Cardiac muscle cell (in vitro differentiated cells and primary cell): Measurements from ENCODE around the gene TLCD5. TPM values are rescaled to one million over a fixed set of nuclear protein-coding genes. Genes with fewer than 3 reads are reported as not detected.

ENCODE experiments used
- DNase-seq, 2 donors: peaks; one replicate each; pipeline versions ENCODE4 v3.0.0 to v3.0.0-alpha.2; 2010 to 2017; ENCODE audit warnings: low read depth in 1 of 2, low spot score in 1 of 2
- H3K27ac ChIP-seq: fragments of 200-600 bp; sonication (generic); 2 replicates; pipeline ENCODE4 v1.5.1; 2016
- H3K27me3 ChIP-seq: fragments of 200-600 bp; sonication (generic); 2 replicates; pipeline ENCODE4 v1.6.0; 2016; ENCODE audit warnings: control low read depth
- H3K36me3 ChIP-seq: fragments of 200-600 bp; sonication (generic); 2 replicates; pipeline ENCODE4 v1.5.1; 2016; ENCODE audit warnings: control low read depth
- H3K4me1 ChIP-seq: fragments of 200-600 bp; sonication (generic); 2 replicates; pipeline ENCODE4 v1.8.1; 2017; ENCODE audit warnings: low read depth, mild to moderate bottlenecking, mixed run types
- H3K4me3 ChIP-seq: fragments of 200-600 bp; sonication (generic); 2 replicates; pipeline ENCODE4 v1.5.1; 2016; ENCODE audit warnings: mild to moderate bottlenecking
- H3K9me3 ChIP-seq: fragments of 200-600 bp; sonication (generic); 2 replicates; pipeline ENCODE4 v1.5.1; 2017; ENCODE audit warnings: low read depth, mild to moderate bottlenecking, control low read depth
- polyA plus RNA-seq: library from polyadenylated mRNA; unstranded; fragments of >200 nt; fragmentation: Nextera tagmentation; extraction: Ambion mirVana; gene quantifications from 2 replicates; pipeline ENCODE4 v1.2.1, GENCODE V29; 2016
- total RNA-seq: library from RNA; depleted of rRNA; stranded (reverse); fragments of >200 nt; gene quantifications from 2 replicates; pipeline ENCODE4 v1.2.3, GENCODE V29; 2016
- TF ChIP-seq, protein P1 (sequence below): IDR thresholded peaks from 2 replicates; pipeline ENCODE4 v1.5.1; 2012; ENCODE audit warnings: low read depth, mild to moderate bottlenecking, low read length

The TLCD5 gene
- total RNA-seq, result 14.9 and 25.0 TPM in 2 replicates
- 19.0 and 27.1 TPM in 2 replicates for polyA plus RNA-seq

DNA sequence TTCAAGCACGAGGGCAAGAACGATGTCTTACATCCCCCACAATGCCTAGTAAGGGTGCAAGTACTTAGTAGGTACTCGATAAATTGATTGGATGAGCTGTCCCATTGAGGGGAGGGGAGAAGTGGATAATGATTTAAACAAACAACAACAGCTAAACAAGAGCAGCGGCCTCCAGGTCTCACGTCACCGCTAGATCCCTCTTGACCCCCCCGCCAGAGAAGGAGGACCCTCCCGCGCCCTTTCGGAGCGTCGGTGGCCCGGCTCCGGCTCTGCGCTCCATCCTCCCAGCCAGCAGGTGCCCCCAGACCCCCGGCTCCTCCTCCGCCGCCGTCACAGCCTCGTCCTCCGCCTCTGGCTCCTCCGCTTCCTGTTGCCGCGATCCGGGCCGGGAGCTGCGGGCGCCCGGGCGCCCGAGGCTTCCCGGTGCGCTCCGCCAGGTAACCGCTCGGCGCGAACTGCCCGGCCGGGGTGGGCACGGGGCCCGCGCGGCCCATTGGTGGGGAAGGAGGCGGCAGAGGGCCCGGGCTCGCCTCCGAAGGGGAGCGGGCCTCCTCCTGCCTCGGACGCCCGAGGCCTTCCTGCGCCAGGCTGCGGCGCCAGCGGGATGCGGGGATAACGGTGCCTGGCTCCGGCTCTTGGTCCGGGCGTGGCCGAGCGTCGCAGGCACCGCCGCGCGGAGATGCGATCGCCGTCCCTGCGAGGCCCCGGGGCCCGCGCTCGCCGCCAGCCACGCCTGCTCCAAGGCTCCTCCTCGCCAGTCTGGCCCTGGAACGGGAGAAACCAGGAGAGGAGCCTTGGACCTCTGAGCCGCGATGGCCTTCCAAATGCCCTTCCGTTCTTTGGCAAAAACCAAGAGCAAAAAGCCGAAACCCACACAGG is at the start of gene TLCD5:
TSS of gene TLCD5 (plus strand) at position 368 of the 879 bp plus-strand sequence. CDS start 2,143 bp downstream, outside the sequence.
- Histone ChIP-seq H3K4me3 (peak within 1 kb of the TSS; percentile 67), H3K9me3 (no peaks in the 10 kb centered on the region), H3K4me1 (peaks cover 22% of the 10 kb centered on the region), H3K27ac (peak within 1 kb of the TSS; percentile 85), H3K36me3 (peaks cover 2% of the 10 kb centered on the region), H3K27me3 (no peaks in the 10 kb centered on the region)
- peak; percentile 70 to 89 for DNase-seq
- TF ChIP-seq, protein P1, sequence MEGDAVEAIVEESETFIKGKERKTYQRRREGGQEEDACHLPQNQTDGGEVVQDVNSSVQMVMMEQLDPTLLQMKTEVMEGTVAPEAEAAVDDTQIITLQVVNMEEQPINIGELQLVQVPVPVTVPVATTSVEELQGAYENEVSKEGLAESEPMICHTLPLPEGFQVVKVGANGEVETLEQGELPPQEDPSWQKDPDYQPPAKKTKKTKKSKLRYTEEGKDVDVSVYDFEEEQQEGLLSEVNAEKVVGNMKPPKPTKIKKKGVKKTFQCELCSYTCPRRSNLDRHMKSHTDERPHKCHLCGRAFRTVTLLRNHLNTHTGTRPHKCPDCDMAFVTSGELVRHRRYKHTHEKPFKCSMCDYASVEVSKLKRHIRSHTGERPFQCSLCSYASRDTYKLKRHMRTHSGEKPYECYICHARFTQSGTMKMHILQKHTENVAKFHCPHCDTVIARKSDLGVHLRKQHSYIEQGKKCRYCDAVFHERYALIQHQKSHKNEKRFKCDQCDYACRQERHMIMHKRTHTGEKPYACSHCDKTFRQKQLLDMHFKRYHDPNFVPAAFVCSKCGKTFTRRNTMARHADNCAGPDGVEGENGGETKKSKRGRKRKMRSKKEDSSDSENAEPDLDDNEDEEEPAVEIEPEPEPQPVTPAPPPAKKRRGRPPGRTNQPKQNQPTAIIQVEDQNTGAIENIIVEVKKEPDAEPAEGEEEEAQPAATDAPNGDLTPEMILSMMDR, result no peak

DNA sequence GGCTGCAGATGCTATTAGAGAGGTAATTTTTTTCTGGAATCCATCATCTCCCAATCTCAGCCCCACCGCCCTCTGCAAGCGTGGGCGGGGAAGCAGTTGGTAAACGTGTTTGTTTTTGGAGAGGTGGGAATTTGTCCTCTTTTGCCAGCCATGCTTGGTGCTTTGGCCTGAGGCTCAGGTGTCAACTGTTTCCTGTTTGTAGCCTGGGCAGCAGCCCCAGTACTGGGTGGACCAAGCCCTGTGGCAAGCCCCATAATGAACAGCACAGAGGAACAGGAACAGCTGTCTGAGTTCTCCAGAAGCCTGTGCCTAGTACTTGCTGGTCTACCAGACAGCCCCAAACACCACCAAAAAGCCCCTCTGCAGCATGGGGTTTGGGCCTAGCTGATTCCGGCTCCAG is 45.6 kb upstream of the TLCD5 start:
- no peak overlapping the region for H3K4me3 ChIP-seq
- TF ChIP-seq, protein P1, result no peak
- H3K36me3 ChIP-seq, result no peaks in the 10 kb centered on the region
- no peaks in the 10 kb centered on the region for H3K9me3 ChIP-seq
- H3K4me1 ChIP-seq, result peaks cover 28% of the 10 kb centered on the region
- no peak overlapping the region for H3K27ac ChIP-seq
- H3K27me3 ChIP-seq, result peaks cover 6% of the 10 kb centered on the region
- no peak for DNase-seq

DNA sequence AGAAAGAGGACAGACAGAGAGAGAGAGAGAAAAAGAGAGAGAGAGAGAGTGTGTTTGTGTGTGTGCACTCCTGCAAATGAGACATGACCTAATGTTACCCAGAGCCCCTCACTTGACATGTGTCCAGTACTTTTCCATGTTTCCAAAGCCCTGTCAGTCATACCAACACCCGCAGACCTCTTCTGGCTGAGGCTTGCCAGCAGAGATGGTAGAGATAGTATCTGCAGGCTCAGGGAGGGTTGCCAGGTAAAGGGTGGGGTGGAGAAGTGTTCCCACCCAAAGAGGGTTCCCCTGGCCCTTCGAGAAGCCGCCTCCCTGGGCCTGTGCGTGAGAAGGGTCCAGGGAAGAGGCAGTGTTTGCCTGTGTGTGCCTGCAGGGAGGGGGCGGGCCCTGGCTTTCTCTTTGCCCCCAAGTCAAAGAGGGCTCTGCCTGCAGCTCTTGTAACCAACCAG is 44.5 kb upstream of the TLCD5 start:
- H3K27me3 ChIP-seq, result no peaks in the 10 kb centered on the region
- H3K27ac ChIP-seq, result peak overlapping the region; percentile 74
- H3K4me3 ChIP-seq, result no peak overlapping the region
- H3K4me1 ChIP-seq, result peaks cover 28% of the 10 kb centered on the region
- no peaks in the 10 kb centered on the region for H3K36me3 ChIP-seq
- TF ChIP-seq, protein P1, result no peak
- DNase-seq, result peak in 1 of 2 donors; percentile 74
- H3K9me3 ChIP-seq, result no peaks in the 10 kb centered on the region

DNA sequence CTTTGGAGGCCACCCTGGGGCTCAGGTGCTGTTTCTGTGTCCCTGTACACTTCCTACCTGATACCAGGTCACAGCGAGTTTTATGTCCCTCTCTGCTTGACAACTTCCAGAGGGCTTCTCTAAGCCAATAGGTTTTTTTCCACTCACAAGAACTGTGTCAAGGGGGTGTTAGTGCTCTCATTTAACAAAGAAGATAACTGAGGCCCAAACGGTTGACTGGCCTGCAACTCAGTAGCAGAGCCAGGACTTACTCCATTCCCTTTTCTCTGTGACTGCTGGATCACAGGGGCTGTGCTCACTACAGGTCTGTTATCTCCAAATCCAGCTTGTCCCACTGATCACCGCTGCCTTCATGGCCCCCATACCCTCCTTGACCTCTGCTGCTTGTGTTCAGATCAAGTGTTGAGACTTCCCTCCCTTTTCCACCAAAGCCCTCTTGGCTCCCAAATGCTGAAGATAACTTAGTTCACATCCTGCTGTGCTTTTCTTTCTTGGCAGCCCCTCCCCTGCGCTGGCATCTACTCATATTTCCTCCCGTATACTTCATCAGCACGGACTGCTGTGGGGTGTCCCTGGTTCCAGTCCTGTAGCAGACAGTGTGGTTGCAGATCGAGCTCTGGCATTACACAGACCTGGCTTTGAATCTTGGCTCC is 43.8 kb upstream of the TLCD5 start:
- no peak overlapping the region for H3K4me3 ChIP-seq

DNA sequence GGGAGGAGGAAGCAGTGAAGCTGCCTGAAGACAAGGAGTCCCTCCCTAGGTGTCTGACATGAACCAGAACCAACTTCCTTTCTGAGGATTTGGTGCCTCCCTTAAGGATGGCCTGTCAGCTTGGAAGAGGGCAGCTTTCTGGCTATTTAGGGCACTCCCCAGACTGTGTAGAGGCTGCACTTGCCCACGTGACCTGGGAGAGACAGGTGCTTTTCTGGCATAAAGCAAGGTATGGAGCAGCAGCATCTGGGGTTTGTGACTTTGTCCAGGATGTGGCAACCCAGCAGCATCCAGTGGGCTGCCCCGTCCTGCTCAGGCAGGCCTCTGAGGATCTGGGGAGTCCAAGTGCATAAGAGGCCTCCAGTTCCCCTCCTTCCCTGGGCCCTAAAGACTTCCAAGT is 42.0 kb upstream of the TLCD5 start:
- Histone ChIP-seq H3K9me3 (no peaks in the 10 kb centered on the region), H3K27me3 (peaks cover under 1% of the 10 kb centered on the region), H3K4me1 (peaks cover 30% of the 10 kb centered on the region), H3K27ac (no peak overlapping the region), H3K4me3 (no peak overlapping the region), H3K36me3 (no peaks in the 10 kb centered on the region)
- TF ChIP-seq, protein P1, result no peak
- no peak for DNase-seq

More for the DNA sequence above, 43.8 kb upstream of the TLCD5 start:
- TF ChIP-seq, protein P1, result no peak
- DNase-seq, result peak; percentile 26 to 67
- H3K27ac ChIP-seq, result peak overlapping the region; percentile 74
- H3K9me3 ChIP-seq, result no peaks in the 10 kb centered on the region
- H3K4me1 ChIP-seq, result peaks cover 28% of the 10 kb centered on the region
- no peaks in the 10 kb centered on the region for H3K36me3 ChIP-seq
- H3K27me3 ChIP-seq, result no peaks in the 10 kb centered on the region
